Measurements from ENCODE around the gene RIPOR3.
A peak's percentile ranks its signal among the peaks of the same experiment; 100 is the strongest.
"Not testable (repeated sequence)": the region's sequence is repeated elsewhere in the genome, so short reads cannot be mapped to it uniquely, and the experiment has no call there.

The RIPOR3 gene

GRCh38 chr20:50547964-50548363 is 143.4 kb downstream of the RIPOR3 start:
- no peak for DNase-seq

- DNase-seq = peak; percentile 14 to 25
These were observed 144.5 kb downstream of the RIPOR3 start for GRCh38 chr20:50546729-50547314.

- no peak for DNase-seq
These were observed 146.2 kb downstream of the RIPOR3 start for GRCh38 chr20:50545126-50545525.

GRCh38 chr20:50543326-50543725 is 148.0 kb downstream of the RIPOR3 start:
- DNase-seq = no peak

- DNase-seq = peak in 1 of 2 donors; percentile 23
These were observed 149.7 kb downstream of the RIPOR3 start for GRCh38 chr20:50541606-50542041.

GRCh38 chr20:50540620-50541605 is 150.4 kb downstream of the RIPOR3 start:
- no peak for DNase-seq

- DNase-seq = not testable (repeated sequence)
These were observed 151.5 kb downstream of the RIPOR3 start for GRCh38 chr20:50539798-50540197.

- DNase-seq = no peak
These were observed 153.1 kb downstream of the RIPOR3 start for GRCh38 chr20:50538276-50538675.

GRCh38 chr20:50537546-50538201 is 153.7 kb downstream of the RIPOR3 start:
- DNase-seq = no peak

GRCh38 chr20:50536333-50536732 is 155.0 kb downstream of the RIPOR3 start:
- DNase-seq = no peak

All from CD4-positive, alpha-beta T cell treated with Interleukin-1 beta for 1 hour (primary cell).